ENCODE results near the gene HBP1. TPM values are rescaled to one million over a fixed set of nuclear protein-coding genes. Genes with fewer than 3 reads are reported as not detected.

Gene HBP1
- total and polyA plus RNA-seq, 2 experiments from 2014 or later = 47.7 to 84.7 TPM

DNA sequence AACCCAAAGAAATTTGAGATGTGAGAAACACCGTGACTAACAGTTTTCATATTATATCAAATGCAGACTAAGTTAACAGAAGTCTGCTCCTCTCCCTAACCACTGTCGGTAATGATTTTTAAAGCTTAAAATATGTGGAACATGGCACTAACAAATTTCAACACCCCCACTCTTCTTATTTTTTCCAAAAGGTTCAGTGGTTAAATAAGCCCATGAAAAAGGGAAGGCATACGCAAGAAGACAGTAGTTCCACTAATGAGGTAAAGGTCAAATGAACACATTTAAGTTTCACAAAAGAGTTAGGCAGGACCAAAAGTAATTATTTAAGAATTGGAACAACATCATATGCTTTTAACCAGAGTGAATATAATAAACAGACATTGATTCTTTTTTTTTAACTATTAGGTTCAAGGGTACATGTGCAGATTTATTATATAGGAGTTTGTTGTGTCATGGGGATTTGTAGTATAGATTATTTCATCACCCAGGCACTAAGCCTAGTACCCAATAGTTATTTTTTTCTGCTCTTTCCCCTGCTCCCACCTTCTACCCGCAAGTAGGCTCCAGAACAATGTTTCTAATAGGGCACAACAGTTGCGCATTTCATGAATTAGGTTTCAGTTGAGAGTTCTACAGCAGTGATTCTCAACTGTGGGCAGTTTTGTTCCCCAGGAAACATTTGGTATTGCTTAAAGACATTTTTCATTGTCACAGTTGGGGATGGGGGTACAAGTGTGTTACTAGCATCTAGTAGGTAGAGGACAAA lies 79.9 kb downstream of the HBP1 start:
- H3K9me2 ChIP-seq (replicated peaks; ENCODE audit: insufficient read depth) = no peaks in the 10 kb centered on the region
- TF ChIP-seq, protein P1, sequence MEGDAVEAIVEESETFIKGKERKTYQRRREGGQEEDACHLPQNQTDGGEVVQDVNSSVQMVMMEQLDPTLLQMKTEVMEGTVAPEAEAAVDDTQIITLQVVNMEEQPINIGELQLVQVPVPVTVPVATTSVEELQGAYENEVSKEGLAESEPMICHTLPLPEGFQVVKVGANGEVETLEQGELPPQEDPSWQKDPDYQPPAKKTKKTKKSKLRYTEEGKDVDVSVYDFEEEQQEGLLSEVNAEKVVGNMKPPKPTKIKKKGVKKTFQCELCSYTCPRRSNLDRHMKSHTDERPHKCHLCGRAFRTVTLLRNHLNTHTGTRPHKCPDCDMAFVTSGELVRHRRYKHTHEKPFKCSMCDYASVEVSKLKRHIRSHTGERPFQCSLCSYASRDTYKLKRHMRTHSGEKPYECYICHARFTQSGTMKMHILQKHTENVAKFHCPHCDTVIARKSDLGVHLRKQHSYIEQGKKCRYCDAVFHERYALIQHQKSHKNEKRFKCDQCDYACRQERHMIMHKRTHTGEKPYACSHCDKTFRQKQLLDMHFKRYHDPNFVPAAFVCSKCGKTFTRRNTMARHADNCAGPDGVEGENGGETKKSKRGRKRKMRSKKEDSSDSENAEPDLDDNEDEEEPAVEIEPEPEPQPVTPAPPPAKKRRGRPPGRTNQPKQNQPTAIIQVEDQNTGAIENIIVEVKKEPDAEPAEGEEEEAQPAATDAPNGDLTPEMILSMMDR (IDR thresholded peaks at IDR 0.05; ENCODE audit: poor library complexity) = no peak
- no peak for TF ChIP-seq EZH2phosphoT487 (IDR thresholded peaks at IDR 0.05; ENCODE audit: low read depth, severe bottlenecking, unreplicated experiment)
- no peak for TF ChIP-seq EZH2 (IDR thresholded peaks at IDR 0.05; ENCODE audit: borderline replicate concordance)
- no peaks in the 10 kb centered on the region for H3K27me3 ChIP-seq
- no peaks in the 10 kb centered on the region for H3K36me3 ChIP-seq (replicated peaks; ENCODE audit: insufficient read depth, low read depth)
- no peaks in the 10 kb centered on the region for H4K20me1 ChIP-seq (ENCODE audit: insufficient read depth, poor library complexity, severe bottlenecking)
- no peak overlapping the region for H2AFZ ChIP-seq
- no peaks in the 10 kb centered on the region for H3K79me2 ChIP-seq
- H3K4me3 ChIP-seq = no peak overlapping the region
- H3K4me1 ChIP-seq (ENCODE audit: insufficient read depth) = no peaks in the 10 kb centered on the region
- no peak for DNase-seq (ENCODE audit: low spot score)
- H3K27ac ChIP-seq = no peak overlapping the region
- no peak overlapping the region for H3K4me2 ChIP-seq
- no peaks in the 10 kb centered on the region for H3K9me3 ChIP-seq (ENCODE audit: low read depth)
- 97% methylated on average over 5 of the region's 5 CpGs for WGBS (ENCODE audit: low lambda C conversion rate, missing lambda C conversion rate)

DNA sequence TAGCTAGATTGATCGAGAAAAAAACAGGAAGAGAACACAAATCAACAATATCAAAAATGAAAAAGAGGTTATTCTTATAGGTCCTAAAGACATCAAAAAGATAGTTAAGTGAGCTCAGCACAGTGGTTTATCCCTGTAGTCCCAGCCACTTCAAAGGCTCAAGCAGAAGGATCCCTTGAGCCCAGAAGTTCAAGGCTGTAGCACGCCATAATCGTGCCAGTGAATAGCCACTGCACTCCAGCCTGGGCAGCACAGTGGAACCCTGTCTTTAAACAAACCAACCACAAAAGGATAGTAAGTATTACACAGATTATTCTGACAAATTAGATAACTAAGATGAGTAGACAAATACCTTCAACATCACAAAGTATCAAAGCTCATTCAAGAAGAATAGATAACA lies 83.2 kb downstream of the HBP1 start:
- no peaks in the 10 kb centered on the region for H4K20me1 ChIP-seq (ENCODE audit: insufficient read depth, poor library complexity, severe bottlenecking)
- H3K79me2 ChIP-seq = no peaks in the 10 kb centered on the region
- H3K9me2 ChIP-seq (replicated peaks; ENCODE audit: insufficient read depth) = no peaks in the 10 kb centered on the region
- H3K27me3 ChIP-seq = no peaks in the 10 kb centered on the region
- H3K36me3 ChIP-seq (replicated peaks; ENCODE audit: insufficient read depth, low read depth) = no peaks in the 10 kb centered on the region
- no peak overlapping the region for H3K27ac ChIP-seq
- TF ChIP-seq EZH2phosphoT487 (IDR thresholded peaks at IDR 0.05; ENCODE audit: low read depth, severe bottlenecking, unreplicated experiment) = no peak
- no peak overlapping the region for H2AFZ ChIP-seq
- no peak overlapping the region for H3K4me2 ChIP-seq
- H3K9me3 ChIP-seq (ENCODE audit: low read depth) = no peaks in the 10 kb centered on the region
- 87% methylated on average over 3 of the region's 3 CpGs for WGBS (ENCODE audit: low lambda C conversion rate, missing lambda C conversion rate)
- H3K4me1 ChIP-seq (ENCODE audit: insufficient read depth) = no peaks in the 10 kb centered on the region
- no peak for DNase-seq (ENCODE audit: low spot score)
- no peak overlapping the region for H3K4me3 ChIP-seq

Other genes with a start within 250 kb of the HBP1 start
- gene PRKAR2B, start 124.3 kb upstream of the HBP1 start, total RNA-seq = 25.6 and 31.5 TPM in 2 replicates
- 14.8 and 16.2 TPM in 2 replicates for gene PRKAR2B, start 124.3 kb upstream of the HBP1 start, polyA plus RNA-seq

Measured in hepatocyte (in vitro differentiated cells).